Inferior parietal cortex (tissue), 1 donor: ENCODE results near the gene FN3K.

ENCODE experiments used
- DNase-seq: peaks from one replicate; pipeline ENCODE4 v3.0.0-alpha.2; 2016; ENCODE audit errors: extremely low spot score

Gene FN3K

GRCh38 chr17:82795615-82796014 lies 60.2 kb downstream of the FN3K start:
- DNase-seq: no peak

GRCh38 chr17:82797061-82797460 lies 61.6 kb downstream of the FN3K start:
- DNase-seq: no peak

- no peak for DNase-seq
Observed at GRCh38 chr17:82798752-82799151, 63.3 kb downstream of the FN3K start.

- DNase-seq: no peak
Observed at GRCh38 chr17:82799591-82799990, 64.2 kb downstream of the FN3K start.
